Skeletal muscle tissue (tissue), 4 donors: ENCODE data around the gene USP51. TPM values are rescaled to one million over a fixed set of nuclear protein-coding genes. Genes with fewer than 3 reads are reported as not detected.
"Not testable (repeated sequence)": the region's sequence is repeated elsewhere in the genome, so short reads cannot be mapped to it uniquely, and the experiment has no call there.

ENCODE experiments used
- H3K27ac ChIP-seq: one replicate; pipeline ENCODE4 v1.7.0; 2013; ENCODE audit warnings: mild to moderate bottlenecking, low read depth, low read length, inconsistent platforms
- H3K27me3 ChIP-seq, 3 donors: one replicate each; pipeline ENCODE4 v1.7.0; 2013; ENCODE audit warnings: low read length in 3 of 3; ENCODE audit not compliant: control insufficient read depth in 3 of 3, insufficient read depth in 3 of 3
- H3K36me3 ChIP-seq, 3 donors: one replicate each; pipeline ENCODE4 v1.7.0; 2013; ENCODE audit warnings: low read length in 3 of 3; ENCODE audit not compliant: control insufficient read depth in 3 of 3, insufficient read depth in 3 of 3
- H3K4me1 ChIP-seq, 3 donors: one replicate each; pipeline ENCODE4 v1.7.0; 2013; ENCODE audit warnings: low read length in 3 of 3, mild to moderate bottlenecking in 3 of 3; ENCODE audit not compliant: control insufficient read depth in 3 of 3, insufficient read depth in 3 of 3
- H3K4me3 ChIP-seq, 3 donors: one replicate each; pipeline ENCODE4 v1.7.0; 2013; ENCODE audit warnings: low read length in 3 of 3
- H3K9ac ChIP-seq, 3 donors: one replicate each; pipeline ENCODE4 v1.7.0; 2013; ENCODE audit warnings: low read length in 3 of 3, mild to moderate bottlenecking in 3 of 3, moderate library complexity in 2 of 3, low read depth in 1 of 3
- H3K9me3 ChIP-seq, 3 donors: one replicate each; pipeline ENCODE4 v1.7.0; 2013; ENCODE audit warnings: low read length in 3 of 3; ENCODE audit not compliant: control insufficient read depth in 3 of 3
- total RNA-seq: library from RNA; depleted of rRNA; stranded (reverse); fragments of >200 nt; gene quantifications from one replicate; pipeline ENCODE4 v1.2.3, GENCODE V29; 2014
- donor health status: Osteomylitis.

USP51 gene
- total RNA-seq, 1 donor from 2014 or later = 1.6 TPM

DNA sequence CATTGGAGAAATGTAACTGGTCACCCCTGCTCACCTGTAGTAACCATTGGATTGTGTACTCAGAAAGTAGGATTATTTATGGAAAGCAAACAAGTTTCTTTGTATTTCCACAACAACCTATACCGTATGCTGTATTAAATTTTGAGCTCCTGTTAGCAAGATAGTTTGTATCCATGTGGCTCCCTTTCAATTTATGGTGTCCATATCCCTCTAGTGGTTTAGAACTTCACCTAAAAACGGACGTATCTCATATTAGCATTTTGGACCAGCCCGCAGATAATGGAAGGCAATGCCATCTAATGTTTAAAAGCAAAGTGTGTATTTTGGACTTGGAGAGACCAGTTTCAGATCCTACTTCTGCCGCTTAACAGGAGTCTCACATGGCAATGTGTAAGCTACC lies 17.4 kb upstream of the USP51 start:
- not testable (repeated sequence) for H3K4me1 ChIP-seq, H3K9me3 ChIP-seq, H3K36me3 ChIP-seq, H3K27me3 ChIP-seq, H3K4me3 ChIP-seq, H3K9ac ChIP-seq, H3K27ac ChIP-seq

- Histone ChIP-seq H3K9ac (no peak overlapping the region), H3K9me3 (no peaks in the 10 kb centered on the region), H3K27ac (no peak overlapping the region), H3K36me3 (no peaks in the 10 kb centered on the region), H3K27me3 (no peaks in the 10 kb centered on the region), H3K4me1 (peaks cover 0 to 6% (median 3%) of the 10 kb centered on the region in 3 donors), H3K4me3 (no peak overlapping the region)
These were observed 1.3 kb upstream of the USP51 start for GRCh38 chrX:55490974-55491373.

DNA sequence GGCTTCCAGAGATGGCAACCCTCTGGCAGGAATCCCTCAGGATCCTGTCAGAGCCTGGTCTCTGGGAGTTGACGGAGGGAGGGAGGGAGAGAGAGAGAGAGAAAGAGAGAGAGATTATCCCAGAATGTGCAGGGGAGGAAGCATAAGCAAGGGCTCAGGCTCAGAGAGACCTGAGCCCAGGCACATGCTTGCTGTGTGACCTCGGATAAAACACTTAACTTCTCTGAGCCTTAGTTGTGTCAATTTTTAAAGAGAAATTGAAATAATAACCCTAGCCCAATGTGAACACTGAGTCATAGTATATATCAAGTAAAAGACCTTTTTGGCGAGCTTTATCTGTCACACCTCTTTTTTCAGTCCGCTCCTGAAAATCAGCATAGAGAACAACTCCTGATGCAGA lies 473 bp upstream of the USP51 start:
- Histone ChIP-seq H3K27me3 (no peaks in the 10 kb centered on the region), H3K4me3 (peak overlapping the region in 1 of 3 donors; percentile 87), H3K4me1 (peaks cover 0 to 6% (median 3%) of the 10 kb centered on the region in 3 donors), H3K9me3 (no peaks in the 10 kb centered on the region), H3K27ac (peak overlapping the region; percentile 91), H3K36me3 (no peaks in the 10 kb centered on the region), H3K9ac (peak overlapping the region; percentile 72 to 83 (median 81))

DNA sequence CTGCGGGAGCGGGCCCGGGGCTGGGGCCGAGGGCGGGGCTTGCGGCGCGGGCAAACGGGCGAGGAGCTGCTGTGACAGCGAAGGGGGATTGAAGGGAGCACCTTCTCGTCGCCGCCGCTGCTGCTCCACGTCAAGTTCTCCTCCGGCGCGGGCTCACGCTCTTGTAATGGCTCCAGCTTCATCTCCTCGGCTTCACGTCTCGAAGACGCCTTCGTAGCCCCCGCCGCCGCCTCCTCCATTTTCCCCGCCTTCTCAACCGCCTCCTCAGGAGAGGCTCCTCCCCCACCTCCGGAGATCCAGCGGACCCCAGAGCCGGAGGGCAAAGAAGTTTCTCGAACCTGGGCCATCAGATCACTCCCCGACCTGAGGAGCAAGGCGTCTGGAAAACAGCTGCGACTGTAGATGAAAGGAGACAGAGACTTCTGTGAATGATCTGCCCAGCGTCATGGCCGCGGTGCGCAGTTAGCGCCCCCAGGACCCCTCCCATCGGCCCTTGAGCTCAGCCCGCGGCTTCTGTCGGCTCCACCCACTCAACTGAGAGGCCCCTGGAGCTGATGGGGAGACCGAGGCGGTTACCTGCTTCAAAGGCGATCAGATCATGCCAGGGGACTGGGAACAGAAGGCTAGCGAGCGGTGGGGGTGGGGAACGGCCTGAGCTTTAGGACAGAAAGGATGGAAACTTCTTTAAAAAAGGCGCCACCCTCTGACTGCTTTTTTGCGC lies 895 bp downstream of the USP51 start:
- no peaks in the 10 kb centered on the region for H3K9me3 ChIP-seq
- H3K36me3 ChIP-seq = no peaks in the 10 kb centered on the region
- peak overlapping the region; percentile 72 to 83 (median 81) for H3K9ac ChIP-seq
- H3K27ac ChIP-seq = peak overlapping the region; percentile 91
- peaks cover 0 to 6% (median 3%) of the 10 kb centered on the region in 3 donors for H3K4me1 ChIP-seq
- H3K27me3 ChIP-seq = no peaks in the 10 kb centered on the region
- peak overlapping the region; percentile 67 to 87 (median 81) for H3K4me3 ChIP-seq

DNA sequence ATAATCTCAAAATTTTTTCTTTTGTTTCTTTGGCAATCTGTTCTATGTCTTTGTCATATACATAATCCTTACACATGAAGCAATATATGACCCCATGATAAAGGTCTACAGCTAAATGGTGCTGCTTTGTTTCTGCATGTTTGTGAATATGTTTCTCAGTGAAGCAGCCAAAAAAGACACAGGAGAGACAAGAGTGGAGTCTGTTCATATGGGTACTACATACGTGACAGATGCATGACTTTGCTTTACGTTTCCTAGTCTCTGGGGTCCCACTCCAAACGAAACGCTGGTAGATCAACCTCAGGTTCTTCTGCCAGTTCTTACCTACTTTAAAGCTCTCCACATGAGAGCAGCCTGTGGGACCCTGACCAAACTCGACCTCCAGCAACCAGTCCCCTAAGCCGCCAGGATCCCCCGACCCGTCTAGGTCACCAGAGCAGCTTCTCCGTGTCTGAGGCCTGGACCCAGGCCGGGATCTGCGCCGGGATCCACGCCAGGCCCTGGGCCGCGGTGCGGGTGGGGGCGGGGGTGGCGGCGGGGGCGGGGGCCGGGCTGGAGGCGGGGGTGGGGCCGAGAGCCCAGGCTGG lies 1.5 kb downstream of the USP51 start:
- H3K36me3 ChIP-seq = no peaks in the 10 kb centered on the region
- H3K27me3 ChIP-seq = no peaks in the 10 kb centered on the region
- H3K9ac ChIP-seq = peak overlapping the region in 2 of 3 donors; percentile 59 to 68

GRCh38 chrX:55487143-55487542 lies 2.5 kb downstream of the USP51 start:
- Histone ChIP-seq H3K4me1 (peaks cover 0 to 6% (median 3%) of the 10 kb centered on the region in 3 donors), H3K27ac (no peak overlapping the region), H3K27me3 (no peaks in the 10 kb centered on the region), H3K36me3 (no peaks in the 10 kb centered on the region), H3K9ac (no peak overlapping the region), H3K9me3 (no peaks in the 10 kb centered on the region), H3K4me3 (no peak overlapping the region)

More for the DNA sequence above, 1.5 kb downstream of the USP51 start:
- Histone ChIP-seq H3K4me3 (peak overlapping the region; percentile 38 to 81 (median 67)), H3K27ac (peak overlapping the region; percentile 91), H3K4me1 (peaks cover 0 to 6% (median 3%) of the 10 kb centered on the region in 3 donors), H3K9me3 (no peaks in the 10 kb centered on the region)

DNA sequence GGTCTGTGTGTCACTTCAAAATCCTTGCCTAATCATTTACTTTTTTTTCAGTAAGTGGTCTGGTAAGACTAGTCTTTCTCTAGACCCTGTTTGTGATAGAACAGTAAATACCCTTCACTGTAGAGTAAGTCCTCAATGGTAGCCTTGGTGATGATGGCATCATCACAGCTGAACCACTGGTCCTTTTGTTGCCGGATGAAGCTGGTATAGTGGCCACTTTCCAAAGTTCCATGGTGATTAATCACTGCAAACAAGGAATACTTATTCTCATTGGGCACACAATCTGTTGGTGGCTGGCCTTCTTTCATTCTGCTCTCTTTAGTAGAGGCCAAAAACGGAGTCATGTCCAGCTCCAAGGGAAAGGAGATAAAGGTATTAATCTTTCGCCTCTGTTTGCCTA lies 2.9 kb downstream of the USP51 start:
- Histone ChIP-seq H3K4me3 (no peak overlapping the region), H3K9me3 (no peaks in the 10 kb centered on the region), H3K36me3 (no peaks in the 10 kb centered on the region), H3K27me3 (no peaks in the 10 kb centered on the region), H3K4me1 (peaks cover 0 to 6% (median 3%) of the 10 kb centered on the region in 3 donors), H3K9ac (no peak overlapping the region), H3K27ac (no peak overlapping the region)

- Histone ChIP-seq H3K36me3 (no peaks in the 10 kb centered on the region), H3K9ac (no peak overlapping the region), H3K4me1 (peaks cover 0 to 6% (median 2%) of the 10 kb centered on the region in 3 donors), H3K4me3 (no peak overlapping the region), H3K9me3 (no peaks in the 10 kb centered on the region), H3K27me3 (no peaks in the 10 kb centered on the region), H3K27ac (no peak overlapping the region)
These were observed 4.7 kb downstream of the USP51 start for GRCh38 chrX:55484948-55485347.

DNA sequence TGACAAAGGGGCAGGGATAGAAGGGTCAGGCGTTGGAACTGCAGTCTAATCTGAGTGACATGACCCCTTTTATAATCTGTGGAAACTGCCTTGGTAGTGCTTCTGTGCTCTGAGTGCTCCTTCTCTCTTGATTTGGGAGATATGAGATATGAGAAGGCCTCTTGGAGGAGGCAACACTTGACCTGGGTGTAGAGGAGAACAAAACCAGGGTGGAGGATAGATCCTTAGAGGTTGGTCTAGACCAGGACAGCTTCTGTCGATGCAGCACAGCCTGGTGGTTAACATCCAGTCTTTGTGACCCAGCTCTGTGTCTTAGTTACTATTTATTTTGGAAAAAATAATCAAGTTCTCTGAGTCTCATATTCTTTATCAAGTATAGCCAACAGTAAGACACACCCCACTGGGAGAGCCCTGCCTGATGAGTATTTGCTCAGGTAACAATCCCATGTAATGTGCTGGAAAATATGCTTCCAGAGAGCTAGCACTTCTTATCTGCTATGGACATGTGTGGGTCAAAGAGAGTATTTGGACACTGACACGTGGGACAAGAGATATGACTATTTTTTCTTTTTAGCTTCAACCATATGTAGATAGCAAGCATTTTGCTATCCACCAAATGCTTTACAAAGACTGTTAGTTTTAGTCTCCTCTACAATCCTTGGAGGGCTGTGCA lies 9.1 kb downstream of the USP51 start:
- Histone ChIP-seq H3K4me3 (no peak overlapping the region), H3K36me3 (no peaks in the 10 kb centered on the region), H3K9ac (no peak overlapping the region), H3K27ac (no peak overlapping the region), H3K9me3 (no peaks in the 10 kb centered on the region), H3K27me3 (no peaks in the 10 kb centered on the region), H3K4me1 (no peaks in the 10 kb centered on the region)

GRCh38 chrX:55479956-55480355 lies 9.7 kb downstream of the USP51 start:
- not testable (repeated sequence) for H3K27ac ChIP-seq, H3K9ac ChIP-seq, H3K9me3 ChIP-seq, H3K4me3 ChIP-seq, H3K27me3 ChIP-seq, H3K4me1 ChIP-seq, H3K36me3 ChIP-seq
